GM21786 (cell line): ENCODE data around the gene TMEFF1.
"Not testable (repeated sequence)": the region's sequence is repeated elsewhere in the genome, so short reads cannot be mapped to it uniquely, and the experiment has no call there.

Experiments used
- ATAC-seq: cut with Tn5 transposase; IDR thresholded peaks from one replicate; pipeline ENCODE4 v1.9.1; 2021; ENCODE audit not compliant: unreplicated experiment

Gene TMEFF1

GRCh38 chr9:100486479-100487176 is 13.7 kb downstream of the TMEFF1 start:
- ATAC-seq, result no peak

GRCh38 chr9:100488177-100488576 is 15.2 kb downstream of the TMEFF1 start:
- ATAC-seq, result no peak

- ATAC-seq, result no peak
Observed at GRCh38 chr9:100489836-100490235, 16.9 kb downstream of the TMEFF1 start.

- ATAC-seq, result no peak
Observed at GRCh38 chr9:100492952-100493351, 20.0 kb downstream of the TMEFF1 start.

- no peak for ATAC-seq
Observed at GRCh38 chr9:100498592-100498991, 25.6 kb downstream of the TMEFF1 start.

GRCh38 chr9:100499460-100499859 is 26.5 kb downstream of the TMEFF1 start:
- ATAC-seq, result no peak

- ATAC-seq, result no peak
Observed at GRCh38 chr9:100499866-100500265, 26.9 kb downstream of the TMEFF1 start.

- ATAC-seq, result no peak
Observed at GRCh38 chr9:100505564-100506159, 32.7 kb downstream of the TMEFF1 start.

- not testable (repeated sequence) for ATAC-seq
Observed at GRCh38 chr9:100507350-100507749, 34.4 kb downstream of the TMEFF1 start.

GRCh38 chr9:100511205-100511604 is 38.3 kb downstream of the TMEFF1 start:
- ATAC-seq, result no peak

GRCh38 chr9:100515578-100516494 is 42.9 kb downstream of the TMEFF1 start:
- no peak for ATAC-seq

GRCh38 chr9:100521282-100521681 is 48.3 kb downstream of the TMEFF1 start:
- ATAC-seq, result no peak

- no peak for ATAC-seq
Observed at GRCh38 chr9:100525563-100525962, 52.6 kb downstream of the TMEFF1 start.

- ATAC-seq, result not testable (repeated sequence)
Observed at GRCh38 chr9:100527180-100527794, 54.3 kb downstream of the TMEFF1 start.

- ATAC-seq, result no peak
Observed at GRCh38 chr9:100534401-100534800, 61.5 kb downstream of the TMEFF1 start.

- ATAC-seq, result no peak
Observed at GRCh38 chr9:100540327-100540726, 67.4 kb downstream of the TMEFF1 start.

GRCh38 chr9:100549048-100549447 is 76.1 kb downstream of the TMEFF1 start:
- ATAC-seq, result no peak

GRCh38 chr9:100554935-100555401 is 82.0 kb downstream of the TMEFF1 start:
- peak; percentile 46 for ATAC-seq

- peak; percentile 79 for ATAC-seq
Observed at GRCh38 chr9:100555471-100555870, 82.5 kb downstream of the TMEFF1 start.

GRCh38 chr9:100557053-100557452 is 84.1 kb downstream of the TMEFF1 start:
- no peak for ATAC-seq

- no peak for ATAC-seq
Observed at GRCh38 chr9:100561256-100561655, 88.3 kb downstream of the TMEFF1 start.
